Measurements from ENCODE around the gene FOXL1.

GRCh38 chr16:86550281-86550680 lies 28.1 kb upstream of the FOXL1 start:
- TF ChIP-seq POLR2A (IDR thresholded peaks at IDR 0.05) (no peak), CTCF (IDR thresholded peaks at IDR 0.05) (no peak)
